Measurements from ENCODE around the gene LDLRAD4. TPM values are rescaled to one million over a fixed set of nuclear protein-coding genes. Genes with fewer than 3 reads are reported as not detected.

Gene LDLRAD4
- total RNA-seq, 6 donors from 2014 or later = 19.5 to 26.6 (median 24.4) TPM

- no peaks in the 10 kb centered on the region for H3K36me3 ChIP-seq
- no peaks in the 10 kb centered on the region for H3K27me3 ChIP-seq
- no peak overlapping the region for H3K4me3 ChIP-seq
- no peak for TF ChIP-seq CTCF (IDR thresholded peaks at IDR 0.05)
- TF ChIP-seq EP300 (IDR thresholded peaks at IDR 0.05) = no peak
- TF ChIP-seq POLR2A (IDR thresholded peaks at IDR 0.05) = no peak
- TF ChIP-seq POLR2AphosphoS5 (IDR thresholded peaks at IDR 0.05) = no peak
- peak overlapping the region in 2 of 4 donors; percentile 6 to 57 for H3K27ac ChIP-seq
- H3K4me1 ChIP-seq = peaks cover 0 to 12% (median 3%) of the 10 kb centered on the region in 4 donors
- DNase-seq = no peak
- ATAC-seq (ENCODE audit: low FRiP score in 2 of 2) = no peak
- H3K9me3 ChIP-seq = no peaks in the 10 kb centered on the region
- WGBS, 2 donors = 89 to 91% methylated on average over 8 of the region's 8 CpGs
Measured at GRCh38 chr18:13436576-13436975, 218.0 kb downstream of the LDLRAD4 start.

GRCh38 chr18:13437034-13437433, 218.5 kb downstream of the LDLRAD4 start:
- ATAC-seq (ENCODE audit: low FRiP score in 2 of 2) (peak; percentile 56 to 61), DNase-seq (no peak)
- no peaks in the 10 kb centered on the region for H3K27me3 ChIP-seq
- no peak overlapping the region for H3K4me3 ChIP-seq
- no peaks in the 10 kb centered on the region for H3K36me3 ChIP-seq
- H3K9me3 ChIP-seq = no peaks in the 10 kb centered on the region
- 57 to 100% methylated on average over 2 to 6 of the region's 6 CpGs for WGBS, 2 donors
- H3K27ac ChIP-seq = peak overlapping the region in 1 of 4 donors; percentile 57
- TF ChIP-seq EP300 (IDR thresholded peaks at IDR 0.05) (no peak), POLR2A (IDR thresholded peaks at IDR 0.05) (no peak), POLR2AphosphoS5 (IDR thresholded peaks at IDR 0.05) (no peak), CTCF (IDR thresholded peaks at IDR 0.05) (no peak)
- H3K4me1 ChIP-seq = peaks cover 0 to 12% (median 3%) of the 10 kb centered on the region in 4 donors

GRCh38 chr18:13437796-13438506, 219.4 kb downstream of the LDLRAD4 start:
- Histone ChIP-seq H3K36me3 (no peaks in the 10 kb centered on the region), H3K9me3 (no peaks in the 10 kb centered on the region), H3K27ac (no peak overlapping the region), H3K4me3 (no peak overlapping the region), H3K4me1 (peaks cover 0 to 12% (median 3%) of the 10 kb centered on the region in 4 donors), H3K27me3 (no peaks in the 10 kb centered on the region)
- ATAC-seq (ENCODE audit: low FRiP score in 2 of 2) (no peak), DNase-seq (no peak)
- 85 to 89% methylated on average over 17 of the region's 17 CpGs for WGBS, 2 donors
- no peak for TF ChIP-seq POLR2A (IDR thresholded peaks at IDR 0.05)
- no peak for TF ChIP-seq CTCF (IDR thresholded peaks at IDR 0.05)
- no peak for TF ChIP-seq POLR2AphosphoS5 (IDR thresholded peaks at IDR 0.05)
- TF ChIP-seq EP300 (IDR thresholded peaks at IDR 0.05) = no peak

- no peaks in the 10 kb centered on the region for H3K36me3 ChIP-seq
- H3K27ac ChIP-seq = no peak overlapping the region
- H3K9me3 ChIP-seq = no peaks in the 10 kb centered on the region
- WGBS, 2 donors = 79 to 85% methylated on average over 4 of the region's 4 CpGs
- DNase-seq (no peak), ATAC-seq (ENCODE audit: low FRiP score in 2 of 2) (no peak)
- H3K4me3 ChIP-seq = no peak overlapping the region
- H3K27me3 ChIP-seq = no peaks in the 10 kb centered on the region
- H3K4me1 ChIP-seq = peaks cover 0 to 12% (median 3%) of the 10 kb centered on the region in 4 donors
- TF ChIP-seq EP300 (IDR thresholded peaks at IDR 0.05) = no peak
- no peak for TF ChIP-seq CTCF (IDR thresholded peaks at IDR 0.05)
- TF ChIP-seq POLR2A (IDR thresholded peaks at IDR 0.05) = no peak
- TF ChIP-seq POLR2AphosphoS5 (IDR thresholded peaks at IDR 0.05) = no peak
Measured at GRCh38 chr18:13438507-13439056, 220.0 kb downstream of the LDLRAD4 start.

All from upper lobe of left lung (tissue), 6 donors.